ENCODE data around the gene NRXN3. TPM values are rescaled to one million over a fixed set of nuclear protein-coding genes. Genes with fewer than 3 reads are reported as not detected.

Gene NRXN3
- total and polyA plus RNA-seq, 8 donors, result 0.29 to 41.1 (median 9.1) TPM

DNA sequence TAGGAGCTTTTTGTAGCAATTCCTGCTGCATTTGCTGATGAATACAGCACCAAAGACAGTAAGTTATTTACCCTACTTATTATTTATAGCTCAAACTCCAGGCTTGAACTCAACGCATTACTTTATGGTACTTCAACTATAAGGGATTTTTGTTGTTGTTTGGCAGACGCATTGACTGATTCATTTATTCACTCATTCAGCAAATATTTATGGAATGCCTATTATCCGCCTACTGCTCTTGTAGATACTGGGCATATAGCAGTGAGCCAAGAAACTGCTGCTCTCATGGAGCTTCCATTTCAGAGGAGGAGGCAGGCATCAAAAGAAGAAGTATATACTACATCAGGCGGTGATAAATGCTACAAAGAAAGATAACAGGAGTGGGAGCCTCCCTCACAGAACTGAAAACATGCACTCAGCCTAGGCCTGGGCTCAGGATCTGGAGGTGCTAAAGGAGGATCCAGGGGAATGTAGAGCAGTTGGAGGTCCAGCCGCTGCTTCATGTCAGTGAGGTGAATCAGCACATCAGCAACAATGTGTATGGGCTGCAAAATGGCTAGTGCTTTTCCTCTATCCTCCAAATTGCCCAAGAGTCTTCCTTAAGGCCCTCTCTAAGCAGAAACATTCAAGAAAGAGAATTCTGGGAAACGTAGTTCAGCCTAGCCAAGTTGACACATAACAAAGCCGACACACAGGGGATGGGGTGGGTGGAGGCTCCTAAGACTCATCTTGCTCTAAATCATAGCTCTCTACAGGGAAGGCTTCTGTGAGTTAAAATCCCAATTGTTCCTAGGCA, 157.5 kb downstream of the NRXN3 start:
- Histone ChIP-seq H3K36me3 (no peaks in the 10 kb centered on the region), H3K4me1 (no peaks in the 10 kb centered on the region), H3K27me3 (peaks cover 0 to 3% (median 0%) of the 10 kb centered on the region in 3 donors), H3K9me3 (no peaks in the 10 kb centered on the region), H3K27ac (no peak overlapping the region), H3K4me3 (no peak overlapping the region)
- TF ChIP-seq POLR2AphosphoS5 (IDR thresholded peaks at IDR 0.05), result no peak
- 80 to 89% (median 85%) methylated on average over 7 of the region's 7 CpGs for WGBS, 5 donors
- DNase-seq, result no peak
- intact Hi-C loops (cut with DNase I; ENCODE audit: low total_unique reads), result no loop called here

DNA sequence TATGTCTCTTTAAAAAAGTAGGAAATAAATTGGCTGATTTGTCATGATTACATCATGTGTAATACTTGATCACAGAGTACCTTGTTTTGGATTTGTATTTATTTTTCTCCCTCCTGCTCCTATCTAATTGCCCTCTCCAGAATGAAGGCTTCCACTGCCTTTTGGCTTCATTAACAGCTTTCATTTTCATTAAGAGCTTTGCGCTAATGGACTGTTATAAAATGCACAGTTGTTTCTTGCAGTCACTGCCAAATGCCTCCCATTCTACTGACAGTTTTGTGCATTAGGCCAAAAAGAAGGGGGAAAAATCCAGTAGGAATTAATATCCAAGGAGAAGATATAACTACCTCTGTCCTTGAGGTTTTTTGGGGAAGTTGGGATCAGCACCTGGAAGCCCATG, 159.2 kb downstream of the NRXN3 start:
- Histone ChIP-seq H3K9me3 (no peaks in the 10 kb centered on the region), H3K27me3 (no peaks in the 10 kb centered on the region), H3K4me3 (no peak overlapping the region), H3K36me3 (no peaks in the 10 kb centered on the region), H3K27ac (no peak overlapping the region), H3K4me1 (no peaks in the 10 kb centered on the region)
- intact Hi-C loops (cut with DNase I; ENCODE audit: low total_unique reads), result no loop called here
- WGBS, 5 donors, result 83 to 97% (median 88%) methylated on average over 1 of the region's 1 CpG
- TF ChIP-seq POLR2AphosphoS5 (IDR thresholded peaks at IDR 0.05), result no peak
- TF ChIP-seq, protein P1, sequence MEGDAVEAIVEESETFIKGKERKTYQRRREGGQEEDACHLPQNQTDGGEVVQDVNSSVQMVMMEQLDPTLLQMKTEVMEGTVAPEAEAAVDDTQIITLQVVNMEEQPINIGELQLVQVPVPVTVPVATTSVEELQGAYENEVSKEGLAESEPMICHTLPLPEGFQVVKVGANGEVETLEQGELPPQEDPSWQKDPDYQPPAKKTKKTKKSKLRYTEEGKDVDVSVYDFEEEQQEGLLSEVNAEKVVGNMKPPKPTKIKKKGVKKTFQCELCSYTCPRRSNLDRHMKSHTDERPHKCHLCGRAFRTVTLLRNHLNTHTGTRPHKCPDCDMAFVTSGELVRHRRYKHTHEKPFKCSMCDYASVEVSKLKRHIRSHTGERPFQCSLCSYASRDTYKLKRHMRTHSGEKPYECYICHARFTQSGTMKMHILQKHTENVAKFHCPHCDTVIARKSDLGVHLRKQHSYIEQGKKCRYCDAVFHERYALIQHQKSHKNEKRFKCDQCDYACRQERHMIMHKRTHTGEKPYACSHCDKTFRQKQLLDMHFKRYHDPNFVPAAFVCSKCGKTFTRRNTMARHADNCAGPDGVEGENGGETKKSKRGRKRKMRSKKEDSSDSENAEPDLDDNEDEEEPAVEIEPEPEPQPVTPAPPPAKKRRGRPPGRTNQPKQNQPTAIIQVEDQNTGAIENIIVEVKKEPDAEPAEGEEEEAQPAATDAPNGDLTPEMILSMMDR (IDR thresholded peaks at IDR 0.05), result no peak
- no peak for TF ChIP-seq EP300 (IDR thresholded peaks at IDR 0.05)
- no peak for TF ChIP-seq POLR2A (IDR thresholded peaks at IDR 0.05)
- DNase-seq, result no peak

DNA sequence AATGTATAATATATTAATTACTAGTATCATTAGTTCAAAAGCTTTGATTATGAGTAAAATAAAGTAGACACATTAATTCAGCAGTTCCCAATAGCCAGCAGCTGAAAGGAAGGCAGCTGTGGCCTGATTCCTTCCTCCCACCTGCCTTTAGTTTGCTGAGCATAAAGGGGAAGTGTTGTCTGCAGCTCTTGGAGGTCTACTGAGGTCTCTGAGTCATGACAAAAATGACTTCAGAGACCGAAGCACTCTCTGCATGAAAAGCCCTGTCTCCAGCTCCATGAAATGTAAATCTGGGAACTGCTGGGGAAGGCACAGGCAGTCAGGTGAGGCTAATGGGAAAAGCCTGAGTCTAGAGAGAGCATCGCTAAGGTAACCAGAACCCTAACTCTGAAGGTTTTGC, 165.4 kb downstream of the NRXN3 start:
- no peaks in the 10 kb centered on the region for H3K27me3 ChIP-seq
- no peaks in the 10 kb centered on the region for H3K9me3 ChIP-seq
- H3K4me3 ChIP-seq, result no peak overlapping the region
- TF ChIP-seq, protein P1 (IDR thresholded peaks at IDR 0.05), result no peak
- no peak for TF ChIP-seq POLR2AphosphoS5 (IDR thresholded peaks at IDR 0.05)
- TF ChIP-seq EP300 (IDR thresholded peaks at IDR 0.05), result no peak
- TF ChIP-seq POLR2A (IDR thresholded peaks at IDR 0.05), result no peak
- no peak overlapping the region for H3K27ac ChIP-seq
- no peaks in the 10 kb centered on the region for H3K4me1 ChIP-seq
- WGBS, 5 donors, result 75 to 92% (median 80%) methylated on average over 2 of the region's 2 CpGs
- no peak for DNase-seq
- intact Hi-C loops (cut with DNase I; ENCODE audit: low total_unique reads), result no loop called here
- H3K36me3 ChIP-seq, result no peaks in the 10 kb centered on the region

DNA sequence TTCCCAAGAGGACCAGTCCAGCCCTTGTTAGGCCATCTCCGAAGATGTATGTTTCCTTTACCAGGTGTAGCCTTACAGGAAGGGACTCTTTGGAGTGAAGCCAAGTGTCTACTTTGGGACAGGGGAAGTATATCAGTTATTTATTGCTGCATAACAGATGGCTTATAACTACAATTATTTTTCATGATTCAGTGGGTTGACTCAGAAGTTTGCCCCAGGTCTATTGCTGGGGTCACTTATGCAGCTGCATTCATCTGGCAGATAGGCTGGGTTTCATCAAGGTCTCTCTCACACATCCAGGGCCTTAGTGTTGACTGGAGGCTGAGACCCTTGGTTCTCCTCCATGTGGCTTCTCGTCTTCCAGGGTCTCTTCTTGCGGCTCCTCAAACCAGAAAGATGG, 170.1 kb downstream of the NRXN3 start:
- H3K27ac ChIP-seq, result no peak overlapping the region
- TF ChIP-seq, protein P1 (IDR thresholded peaks at IDR 0.05), result no peak
- no peak for TF ChIP-seq EP300 (IDR thresholded peaks at IDR 0.05)
- TF ChIP-seq POLR2AphosphoS5 (IDR thresholded peaks at IDR 0.05), result no peak
- no peak for TF ChIP-seq POLR2A (IDR thresholded peaks at IDR 0.05)
- no peaks in the 10 kb centered on the region for H3K27me3 ChIP-seq
- DNase-seq, result no peak
- WGBS, 5 donors, result 70 to 89% (median 79%) methylated on average over 3 of the region's 3 CpGs
- no peaks in the 10 kb centered on the region for H3K9me3 ChIP-seq
- H3K4me1 ChIP-seq, result peaks cover 0 to 10% (median 2%) of the 10 kb centered on the region in 4 donors
- H3K36me3 ChIP-seq, result no peaks in the 10 kb centered on the region
- H3K4me3 ChIP-seq, result no peak overlapping the region
- intact Hi-C loops (cut with DNase I; ENCODE audit: low total_unique reads), result no loop called here

DNA sequence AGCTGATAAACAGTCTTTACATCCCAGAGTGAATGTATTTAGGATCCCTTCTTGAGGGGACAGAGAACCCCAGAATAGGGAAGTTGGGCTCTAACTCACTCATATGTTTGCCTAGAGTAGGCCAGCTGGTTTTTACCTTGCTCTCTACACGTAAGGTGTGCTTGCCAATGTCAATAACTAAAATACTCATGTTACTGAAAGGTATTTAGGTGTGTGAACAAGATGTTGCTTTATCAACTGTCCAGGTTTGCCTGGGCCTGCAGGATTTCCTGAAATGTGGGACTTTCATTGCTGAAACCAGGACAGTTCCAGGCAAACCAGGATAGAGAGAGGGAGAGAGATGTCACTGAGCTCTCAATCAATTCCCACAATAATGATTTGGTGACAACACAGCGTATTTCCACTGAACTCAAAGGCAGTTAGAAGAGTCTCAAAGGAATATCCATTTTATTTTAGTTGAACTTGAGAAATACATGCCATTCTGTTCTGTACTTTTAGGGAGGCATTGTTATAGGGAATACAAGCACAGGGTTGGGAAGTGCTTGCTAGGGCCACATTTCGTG, 171.7 kb downstream of the NRXN3 start:
- TF ChIP-seq, protein P1 (IDR thresholded peaks at IDR 0.05), result no peak
- TF ChIP-seq EP300 (IDR thresholded peaks at IDR 0.05) (no peak), POLR2A (IDR thresholded peaks at IDR 0.05) (no peak), POLR2AphosphoS5 (IDR thresholded peaks at IDR 0.05) (no peak)
- 52 to 72% (median 55%) methylated on average over 3 of the region's 3 CpGs for WGBS, 5 donors
- no peak overlapping the region for H3K4me3 ChIP-seq
- no peaks in the 10 kb centered on the region for H3K9me3 ChIP-seq
- H3K27me3 ChIP-seq, result no peaks in the 10 kb centered on the region
- peak in 1 of 2 donors; percentile 49 for DNase-seq
- peak overlapping the region in 1 of 5 donors; percentile 39 for H3K27ac ChIP-seq
- no peaks in the 10 kb centered on the region for H3K36me3 ChIP-seq
- peaks cover 0 to 10% (median 2%) of the 10 kb centered on the region in 4 donors for H3K4me1 ChIP-seq
- intact Hi-C loops (cut with DNase I; ENCODE audit: low total_unique reads), result no loop called here

Data from stomach (tissue), 9 donors.